ENCODE data around the gene CASZ1. TPM values are rescaled to one million over a fixed set of nuclear protein-coding genes. Genes with fewer than 3 reads are reported as not detected.

CASZ1 gene
- total and polyA plus RNA-seq, 8 donors, result 6.0 to 166 (median 39.8) TPM

- no peaks in the 10 kb centered on the region for H3K9me3 ChIP-seq
- 20 to 42% (median 31%) methylated on average over 6 of the region's 6 CpGs for WGBS, 5 donors
- peak overlapping the region; percentile 71 to 97 (median 92) for H3K27ac ChIP-seq
- peaks cover 60 to 82% (median 72%) of the 10 kb centered on the region in 4 donors for H3K4me1 ChIP-seq
- intact Hi-C loops (cut with DNase I; ENCODE audit: low total_unique reads), result no loop called here
- peaks cover 0 to 4% (median 0%) of the 10 kb centered on the region in 4 donors for H3K36me3 ChIP-seq
- H3K4me3 ChIP-seq, result peak overlapping the region; percentile 63 to 78 (median 71)
- H3K27me3 ChIP-seq, result no peaks in the 10 kb centered on the region
- DNase-seq, result peak in 1 of 2 donors; percentile 13
- TF ChIP-seq POLR2A (IDR thresholded peaks at IDR 0.05) (no peak), POLR2AphosphoS5 (IDR thresholded peaks at IDR 0.05) (no peak), CTCF (IDR thresholded peaks at IDR 0.05) (no peak), EP300 (IDR thresholded peaks at IDR 0.05) (no peak)
Measured at GRCh38 chr1:10693152-10693496, 103.3 kb downstream of the CASZ1 start.

GRCh38 chr1:10692401-10693021 lies 103.9 kb downstream of the CASZ1 start:
- H3K4me3 ChIP-seq, result peak overlapping the region; percentile 63 to 78 (median 71)
- DNase-seq, result peak; percentile 77 to 87
- intact Hi-C loops (cut with DNase I; ENCODE audit: low total_unique reads), result no loop called here
- H3K36me3 ChIP-seq, result peaks cover 0 to 4% (median 0%) of the 10 kb centered on the region in 4 donors
- H3K4me1 ChIP-seq, result peaks cover 62 to 82% (median 78%) of the 10 kb centered on the region in 4 donors
- TF ChIP-seq EP300 (IDR thresholded peaks at IDR 0.05) (no peak), CTCF (IDR thresholded peaks at IDR 0.05) (peak in 5 of 7 experiments; percentile 23 to 62 (median 44))
- H3K27me3 ChIP-seq, result no peaks in the 10 kb centered on the region
- WGBS, 5 donors, result 27 to 43% (median 36%) methylated on average over 11 to 13 of the region's 13 CpGs
- no peaks in the 10 kb centered on the region for H3K9me3 ChIP-seq
- peak overlapping the region; percentile 71 to 97 (median 92) for H3K27ac ChIP-seq

- peak in 1 of 2 donors; percentile 40 for DNase-seq
- Histone ChIP-seq H3K9me3 (no peaks in the 10 kb centered on the region), H3K27me3 (no peaks in the 10 kb centered on the region), H3K4me3 (peak overlapping the region in 2 of 4 donors; percentile 66 to 78), H3K4me1 (peaks cover 69 to 83% (median 82%) of the 10 kb centered on the region in 4 donors), H3K36me3 (peaks cover 0 to 4% (median 0%) of the 10 kb centered on the region in 4 donors), H3K27ac (peak overlapping the region; percentile 71 to 97 (median 92))
- no peak for TF ChIP-seq CTCF (IDR thresholded peaks at IDR 0.05)
- no peak for TF ChIP-seq EP300 (IDR thresholded peaks at IDR 0.05)
- no peak for TF ChIP-seq POLR2AphosphoS5 (IDR thresholded peaks at IDR 0.05)
- no peak for TF ChIP-seq POLR2A (IDR thresholded peaks at IDR 0.05)
- WGBS, 5 donors, result 50 to 69% (median 65%) methylated on average over 1 of the region's 1 CpG
- intact Hi-C loops (cut with DNase I; ENCODE audit: low total_unique reads), result no loop called here
Measured at GRCh38 chr1:10691740-10692125, 104.7 kb downstream of the CASZ1 start.

- Histone ChIP-seq H3K4me1 (peaks cover 74 to 88% (median 83%) of the 10 kb centered on the region in 4 donors), H3K4me3 (peak overlapping the region in 1 of 4 donors; percentile 66), H3K36me3 (peaks cover 0 to 4% (median 0%) of the 10 kb centered on the region in 4 donors), H3K9me3 (no peaks in the 10 kb centered on the region), H3K27me3 (no peaks in the 10 kb centered on the region), H3K27ac (peak overlapping the region; percentile 71 to 97 (median 92))
- WGBS, 5 donors, result 73 to 86% (median 78%) methylated on average over 14 to 17 of the region's 17 CpGs
- TF ChIP-seq POLR2A (IDR thresholded peaks at IDR 0.05) (no peak), CTCF (IDR thresholded peaks at IDR 0.05) (no peak), EP300 (IDR thresholded peaks at IDR 0.05) (no peak), POLR2AphosphoS5 (IDR thresholded peaks at IDR 0.05) (no peak)
- no peak for DNase-seq
- intact Hi-C loops (cut with DNase I; ENCODE audit: low total_unique reads), result no loop called here
Measured at GRCh38 chr1:10691075-10691739, 105.2 kb downstream of the CASZ1 start.

Data from stomach (tissue), 9 donors.